Sigmoid colon (tissue), 7 donors: Measurements from ENCODE around the gene RAB26. TPM values are rescaled to one million over a fixed set of nuclear protein-coding genes. Genes with fewer than 3 reads are reported as not detected.
"Not testable (repeated sequence)": the region's sequence is repeated elsewhere in the genome, so short reads cannot be mapped to it uniquely, and the experiment has no call there.

ENCODE experiments used
- DNase-seq: peaks from one replicate; pipeline ENCODE4 v3.0.0-alpha.2; 2019
- H3K27ac ChIP-seq, 4 donors: fragments of 200-600 bp; sonication (generic); one replicate each; pipeline ENCODE4 v1.5.1; 2016 to 2019; ENCODE audit warnings: mild to moderate bottlenecking in 1 of 4
- H3K27me3 ChIP-seq, 3 donors: fragments of 200-600 bp; sonication (generic); one replicate each; pipeline ENCODE4 v1.5.1; 2019; ENCODE audit warnings: mild to moderate bottlenecking in 1 of 3
- H3K36me3 ChIP-seq, 4 donors: fragments of 200-600 bp; sonication (generic); one replicate each; pipeline ENCODE4 v1.5.1; 2016 to 2019
- H3K4me1 ChIP-seq, 4 donors: fragments of 200-600 bp; sonication (generic); one replicate each; pipeline ENCODE4 v1.5.1; 2017 to 2019
- H3K4me3 ChIP-seq, 4 donors: fragments of 200-600 bp; sonication (generic); one replicate each; pipeline ENCODE4 v1.5.1; 2017 to 2019; ENCODE audit warnings: mild to moderate bottlenecking in 2 of 4, moderate library complexity in 1 of 4
- H3K9me3 ChIP-seq, 4 donors: fragments of 200-600 bp in 3 of 4; sonication (generic) in 3 of 4; one replicate each; pipeline versions ENCODE4 v1.5.1 to v1.6.1; 2013 to 2019
- CTCF ChIP-seq, 4 experiments: fragments of 450-650 bp in 3 of 4; fragments of 200-600 bp in 1 of 4; IDR thresholded peaks; one replicate each; pipeline ENCODE4 v1.5.1; 2016 to 2019; ENCODE audit warnings: antibody characterized with exemption in 4 of 4, mild to moderate bottlenecking in 3 of 4, moderate library complexity in 2 of 4
- EP300 ChIP-seq, 4 donors: sonication (generic); formaldehyde crosslinking; IDR thresholded peaks; one replicate each; pipeline ENCODE4 v1.6.1; 2017; ENCODE audit warnings: antibody characterized with exemption in 4 of 4
- POLR2A ChIP-seq, 2 donors: fragments of 450-650 bp; IDR thresholded peaks; one replicate each; pipeline ENCODE4 v1.6.1; 2016; ENCODE audit warnings: antibody characterized with exemption in 2 of 2, mild to moderate bottlenecking in 2 of 2, moderate library complexity in 2 of 2
- POLR2AphosphoS5 ChIP-seq, 4 donors: sonication (generic); formaldehyde crosslinking; IDR thresholded peaks; one replicate each; pipeline ENCODE4 v1.6.1; 2017; ENCODE audit warnings: antibody characterized with exemption in 4 of 4
- WGBS, 2 donors: extraction: QIAGEN DNeasy Blood & Tissue Kit; methylation state at CpG; one replicate each; pipeline ENCODE4 v1.1.7; 2013; 5-methylcytosine and 5-hydroxymethylcytosine counted together
- intact Hi-C: fragments of 100-400 bp; cut with DNase I; formaldehyde crosslinking; loops from one replicate; pipeline ENCODE4 v1.15.1; 2023
- polyA plus RNA-seq, 3 donors: library from polyadenylated mRNA; stranded (reverse); fragments of 200-250 nt; gene quantifications; one replicate each; pipeline ENCODE4 v1.2.3, GENCODE V29; 2013
- total RNA-seq, 4 donors: library from RNA; depleted of rRNA; stranded (reverse); fragments of >200 nt; gene quantifications; one replicate each; pipeline ENCODE4 v1.1.0, GENCODE V29; 2016
- donor health status: healthy with polysubstance abuse.
- donor health status: Bipolar disorder and iron deficiency.
- donor health status: healthy.

RAB26 gene
- total and polyA plus RNA-seq, 7 donors, result 0.68 to 18.8 (median 8.5) TPM; not detected in 1

DNA sequence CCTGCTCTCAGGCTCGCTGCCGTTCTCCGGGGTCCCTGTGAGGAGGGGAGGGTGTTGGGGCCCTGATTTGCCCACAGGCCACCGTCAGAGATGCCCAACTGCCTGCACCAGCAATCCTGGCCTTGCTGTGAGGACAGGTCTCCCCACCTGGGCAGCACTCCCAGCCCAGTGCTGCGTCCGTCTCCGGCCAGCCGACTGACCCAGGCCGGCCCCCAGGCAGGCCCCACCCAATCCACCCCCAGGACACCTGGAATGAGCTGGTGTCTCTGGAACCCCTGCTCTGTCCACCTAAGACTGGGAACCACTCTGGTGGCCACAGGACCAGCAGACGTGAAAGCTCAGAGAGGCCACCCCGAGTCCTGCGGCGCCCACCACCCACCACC, 32.8 kb upstream of the RAB26 start:
- intact Hi-C loops, result no loop called here
- no peaks in the 10 kb centered on the region for H3K9me3 ChIP-seq
- no peak overlapping the region for H3K4me3 ChIP-seq
- H3K36me3 ChIP-seq, result peaks cover 14 to 54% (median 37%) of the 10 kb centered on the region in 4 donors
- TF ChIP-seq EP300 (IDR thresholded peaks at IDR 0.05) (no peak), POLR2AphosphoS5 (IDR thresholded peaks at IDR 0.05) (no peak), POLR2A (IDR thresholded peaks at IDR 0.05) (no peak), CTCF (IDR thresholded peaks at IDR 0.05) (no peak)
- peaks cover 0 to 30% (median 27%) of the 10 kb centered on the region in 4 donors for H3K4me1 ChIP-seq
- no peak for DNase-seq
- no peaks in the 10 kb centered on the region for H3K27me3 ChIP-seq
- no peak overlapping the region for H3K27ac ChIP-seq
- WGBS, 2 donors, result 93 to 94% methylated on average over 13 of the region's 13 CpGs

GRCh38 chr16:2116428-2116827, 32.0 kb upstream of the RAB26 start:
- WGBS, 2 donors, result 54 to 89% methylated on average over 24 of the region's 24 CpGs
- H3K4me3 ChIP-seq, H3K27me3 ChIP-seq, intact Hi-C loops, DNase-seq, H3K9me3 ChIP-seq: not testable (repeated sequence)
- H3K36me3 ChIP-seq, result peaks cover 14 to 46% (median 29%) of the 10 kb centered on the region in 4 donors
- H3K4me1 ChIP-seq, result peaks cover 0 to 38% (median 35%) of the 10 kb centered on the region in 4 donors
- H3K27ac ChIP-seq, result peak overlapping the region in 3 of 4 donors; percentile 52 to 65 (median 58)

GRCh38 chr16:2117341-2117740, 31.1 kb upstream of the RAB26 start:
- WGBS, 2 donors, result 87 to 94% methylated on average over 24 to 25 of the region's 25 CpGs
- peak overlapping the region; percentile 37 to 65 (median 47) for H3K27ac ChIP-seq

DNA sequence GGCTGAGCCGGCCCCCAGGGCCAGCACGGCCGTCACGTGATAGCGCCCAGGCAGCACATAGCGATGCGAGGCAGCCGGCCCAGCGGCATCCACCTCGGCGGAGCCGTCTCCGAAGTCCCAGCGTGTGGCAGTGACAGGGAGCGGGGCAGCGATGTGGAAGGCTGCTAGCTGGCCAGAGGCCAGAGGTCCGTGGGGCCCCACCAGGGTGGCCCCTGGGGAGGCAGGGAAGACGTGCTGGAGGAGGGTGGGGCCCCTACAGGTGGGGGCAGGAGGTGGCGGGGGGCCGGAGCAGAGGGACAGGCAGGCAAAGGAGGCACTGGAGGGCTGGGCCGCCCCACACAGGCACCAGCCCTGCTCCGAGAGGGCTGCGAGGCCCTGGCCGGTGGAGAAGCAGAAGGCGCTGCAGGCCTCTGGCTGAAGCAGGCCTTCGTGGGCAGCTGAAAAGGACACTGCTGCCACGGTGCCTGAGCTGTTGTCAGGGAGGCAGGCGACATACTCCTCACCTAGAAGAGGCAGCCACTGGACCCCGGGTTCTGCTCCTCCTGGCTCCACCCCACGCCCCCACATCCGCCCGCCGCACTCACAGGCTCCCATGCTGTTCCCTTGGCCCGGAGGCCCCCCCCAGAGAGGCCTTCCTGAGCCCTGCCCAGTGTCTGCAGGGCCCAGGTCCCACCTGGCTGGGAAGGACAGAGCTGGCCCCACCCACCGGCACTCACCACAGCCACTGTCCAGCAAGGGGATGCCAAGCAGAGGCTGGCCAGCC, 30.3 kb upstream of the RAB26 start:
- WGBS, 2 donors, result 84 to 89% methylated on average over 32 of the region's 35 CpGs
- H3K27me3 ChIP-seq, H3K9me3 ChIP-seq, intact Hi-C loops, H3K4me3 ChIP-seq: not testable (repeated sequence)
- peak; percentile 73 for DNase-seq
- H3K4me1 ChIP-seq, result peaks cover 0 to 55% (median 52%) of the 10 kb centered on the region in 4 donors
- peaks cover 14 to 30% (median 18%) of the 10 kb centered on the region in 4 donors for H3K36me3 ChIP-seq
- H3K27ac ChIP-seq, result peak overlapping the region; percentile 59 to 96 (median 62)

More at GRCh38 chr16:2117341-2117740, 31.1 kb upstream of the RAB26 start:
- H3K27me3 ChIP-seq, intact Hi-C loops, DNase-seq, H3K9me3 ChIP-seq, H3K4me3 ChIP-seq: not testable (repeated sequence)
- H3K36me3 ChIP-seq, result peaks cover 14 to 37% (median 22%) of the 10 kb centered on the region in 4 donors
- peaks cover 0 to 47% (median 44%) of the 10 kb centered on the region in 4 donors for H3K4me1 ChIP-seq

- not testable (repeated sequence) for H3K27me3 ChIP-seq, H3K9me3 ChIP-seq, H3K36me3 ChIP-seq
- Histone ChIP-seq H3K27ac (peak overlapping the region; percentile 84 to 99 (median 96)), H3K4me3 (peak overlapping the region in 3 of 4 donors; percentile 33 to 47 (median 39)), H3K4me1 (peaks cover 0 to 85% (median 81%) of the 10 kb centered on the region in 4 donors)
- 55 to 59% methylated on average over 8 to 9 of the region's 9 CpGs for WGBS, 2 donors
- TF ChIP-seq CTCF (IDR thresholded peaks at IDR 0.05) (peak; percentile 26 to 38 (median 32)), POLR2AphosphoS5 (IDR thresholded peaks at IDR 0.05) (peak in 3 of 4 donors; percentile 17 to 22 (median 20))
- peak; percentile 89 for DNase-seq
- intact Hi-C loops, result loop anchor here (1.0 kb wide), 1 partner anchor 19 kb away; no protein-coding TSS in a partner anchor
Measured at GRCh38 chr16:2121325-2121724, 27.1 kb upstream of the RAB26 start.

DNA sequence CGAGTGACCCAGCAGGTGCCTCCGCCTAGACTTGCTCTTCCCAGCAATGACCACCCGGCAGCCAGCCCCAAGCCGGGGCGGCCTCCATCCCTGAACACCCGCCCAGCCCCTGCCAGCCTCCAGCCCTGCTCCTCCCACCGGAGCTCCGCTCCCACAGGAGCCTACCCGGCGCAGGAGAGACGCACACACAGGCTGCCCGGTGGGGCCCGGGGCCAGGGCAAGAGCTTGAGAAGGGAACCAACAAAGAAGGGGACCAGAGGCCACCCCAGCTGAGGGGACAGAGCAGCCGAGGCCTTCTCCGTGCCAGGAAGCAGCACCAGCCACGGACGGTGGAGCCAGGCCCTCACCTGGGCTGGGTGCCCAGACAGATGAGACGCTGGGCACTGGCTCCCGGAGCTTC, 26.6 kb upstream of the RAB26 start:
- no peaks in the 10 kb centered on the region for H3K27me3 ChIP-seq
- peaks cover 0 to 5% (median 2%) of the 10 kb centered on the region in 4 donors for H3K36me3 ChIP-seq
- intact Hi-C loops, result loop anchor here (1.0 kb wide), 1 partner anchor 18 kb away; no protein-coding TSS in a partner anchor
- 83 to 88% methylated on average over 19 of the region's 19 CpGs for WGBS, 2 donors
- H3K9me3 ChIP-seq, result no peaks in the 10 kb centered on the region
- H3K27ac ChIP-seq, result peak overlapping the region; percentile 84 to 99 (median 96)
- H3K4me3 ChIP-seq, result peak overlapping the region in 3 of 4 donors; percentile 33 to 47 (median 39)
- TF ChIP-seq CTCF (IDR thresholded peaks at IDR 0.05) (no peak), EP300 (IDR thresholded peaks at IDR 0.05) (no peak), POLR2A (IDR thresholded peaks at IDR 0.05) (no peak), POLR2AphosphoS5 (IDR thresholded peaks at IDR 0.05) (peak in 2 of 4 donors; percentile 43 to 44)
- peak; percentile 89 for DNase-seq
- peaks cover 0 to 85% (median 81%) of the 10 kb centered on the region in 4 donors for H3K4me1 ChIP-seq
